HAP-1 (cell line): ENCODE measurements around the gene PLCH1.
A peak's percentile ranks its signal among the peaks of the same experiment; 100 is the strongest.

ENCODE experiments used
- DNase-seq, 2 experiments: peaks; one replicate each; pipeline ENCODE4 v3.0.0-alpha.2; 2016 to 2020; ENCODE audit warnings: low spot score in 2 of 2
- H3K27me3 ChIP-seq: fragments of 250-450 bp; sonication (Bioruptor Pico); 2 replicates; pipeline ENCODE4 v1.5.1; 2020; ENCODE audit warnings: low read depth, mild to moderate bottlenecking, moderate library complexity
- H3K36me3 ChIP-seq: fragments of 250-450 bp; sonication (Bioruptor Pico); replicated peaks from 2 replicates; pipeline ENCODE4 v1.5.1; 2020; ENCODE audit warnings: mild to moderate bottlenecking
- H3K4me1 ChIP-seq: fragments of 250-450 bp; sonication (Bioruptor Pico); 2 replicates; pipeline ENCODE4 v1.5.1; 2020; ENCODE audit warnings: mild to moderate bottlenecking
- H3K4me3 ChIP-seq: fragments of 250-450 bp; sonication (Bioruptor Pico); 2 replicates; pipeline ENCODE4 v1.5.1; 2020; ENCODE audit warnings: mild to moderate bottlenecking, moderate library complexity
- H3K9me3 ChIP-seq: fragments of 250-450 bp; sonication (Bioruptor Pico); 2 replicates; pipeline ENCODE4 v1.5.1; 2020; ENCODE audit warnings: mild to moderate bottlenecking, moderate library complexity
- in situ Hi-C: fragments of 300-500 bp; cut with MboI; formaldehyde crosslinking; loops from 3 replicates; pipeline ENCODE4 v1.14.3; 2020; ENCODE audit warnings: low sequenced_read_pairs, inconsistent platforms, mixed read lengths

The PLCH1 gene

DNA sequence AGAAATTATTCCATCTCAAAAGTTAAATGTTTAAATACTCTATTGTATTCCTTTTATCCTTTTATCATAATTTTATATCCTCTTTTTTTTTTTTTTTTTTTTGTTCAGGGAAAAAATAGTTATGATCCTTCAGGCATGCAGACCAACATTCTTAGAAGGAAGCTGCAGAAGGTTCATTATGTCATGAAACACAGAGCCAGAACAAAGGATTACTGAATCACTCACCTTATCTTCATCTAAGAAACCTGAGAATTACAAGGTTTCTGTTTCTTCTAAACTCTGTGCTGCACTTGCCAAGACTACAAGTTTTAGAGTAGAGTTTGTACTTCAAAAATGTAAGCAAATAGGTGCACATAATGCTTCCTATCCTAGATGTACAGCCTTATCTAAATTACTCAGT lies 3.3 kb downstream of the PLCH1 start:
- Histone ChIP-seq H3K27me3 (no peaks in the 10 kb centered on the region), H3K4me1 (peaks cover 22% of the 10 kb centered on the region), H3K4me3 (no peak overlapping the region), H3K36me3 (no peaks in the 10 kb centered on the region; the same call in 1 of the 2 replicates), H3K9me3 (no peaks in the 10 kb centered on the region)
- in situ Hi-C loops, result loop anchor here (10.0 kb wide), 1 partner anchor 113 kb away; the partner anchor contains the start of gene SLC33A1
- no peak for DNase-seq

DNA sequence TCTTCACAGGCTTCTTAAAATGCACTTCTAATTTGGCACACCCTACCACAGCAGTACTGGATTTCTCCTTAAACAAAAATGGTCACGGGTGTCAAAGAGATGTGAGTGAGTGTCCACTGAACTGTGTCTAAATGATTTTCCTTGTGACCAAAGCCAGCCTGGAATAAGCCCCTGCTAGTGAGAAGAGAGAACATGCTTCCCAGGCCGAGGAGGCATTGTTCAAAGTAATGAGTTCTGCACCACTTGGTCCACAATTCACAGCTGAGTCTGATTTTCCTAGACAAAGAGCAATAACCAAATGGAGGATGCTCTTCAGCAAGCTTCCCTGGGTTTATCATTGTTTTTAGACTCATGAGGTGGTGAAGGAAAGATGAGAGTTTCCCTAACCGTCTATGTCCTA lies 3.8 kb downstream of the PLCH1 start:
- H3K27me3 ChIP-seq, result no peaks in the 10 kb centered on the region
- in situ Hi-C loops, result loop anchor here (10.0 kb wide), 1 partner anchor 114 kb away; the partner anchor contains the start of gene SLC33A1

DNA sequence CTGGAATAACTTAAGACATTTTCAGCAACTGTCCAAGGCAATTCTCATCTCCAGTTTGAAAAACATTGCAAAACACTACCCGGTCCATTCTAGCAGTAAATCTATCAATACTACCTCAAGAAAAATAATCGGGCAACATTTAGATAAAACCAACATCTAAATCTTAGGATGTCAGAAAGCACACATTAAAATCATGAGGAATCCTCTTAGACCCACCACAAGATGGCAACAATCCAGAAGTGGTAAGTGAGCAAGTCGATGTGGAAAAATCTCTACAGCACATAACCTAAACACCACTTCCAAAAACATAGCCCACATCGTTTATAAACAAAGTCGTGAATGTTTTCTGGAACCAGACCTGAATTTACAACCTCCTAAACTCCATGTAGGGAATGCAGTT lies 5.7 kb downstream of the PLCH1 start:
- no peak for DNase-seq
- Histone ChIP-seq H3K4me1 (peaks cover 12% of the 10 kb centered on the region), H3K4me3 (no peak overlapping the region), H3K27me3 (no peaks in the 10 kb centered on the region), H3K36me3 (no peaks in the 10 kb centered on the region), H3K9me3 (no peaks in the 10 kb centered on the region)
- in situ Hi-C loops, result no loop called here

More for the DNA sequence above, 3.8 kb downstream of the PLCH1 start:
- DNase-seq, result no peak
- H3K4me1 ChIP-seq, result peaks cover 17% of the 10 kb centered on the region
- no peaks in the 10 kb centered on the region for H3K9me3 ChIP-seq
- no peak overlapping the region for H3K4me3 ChIP-seq
- H3K36me3 ChIP-seq, result no peaks in the 10 kb centered on the region; the same call in 1 of the 2 replicates

DNA sequence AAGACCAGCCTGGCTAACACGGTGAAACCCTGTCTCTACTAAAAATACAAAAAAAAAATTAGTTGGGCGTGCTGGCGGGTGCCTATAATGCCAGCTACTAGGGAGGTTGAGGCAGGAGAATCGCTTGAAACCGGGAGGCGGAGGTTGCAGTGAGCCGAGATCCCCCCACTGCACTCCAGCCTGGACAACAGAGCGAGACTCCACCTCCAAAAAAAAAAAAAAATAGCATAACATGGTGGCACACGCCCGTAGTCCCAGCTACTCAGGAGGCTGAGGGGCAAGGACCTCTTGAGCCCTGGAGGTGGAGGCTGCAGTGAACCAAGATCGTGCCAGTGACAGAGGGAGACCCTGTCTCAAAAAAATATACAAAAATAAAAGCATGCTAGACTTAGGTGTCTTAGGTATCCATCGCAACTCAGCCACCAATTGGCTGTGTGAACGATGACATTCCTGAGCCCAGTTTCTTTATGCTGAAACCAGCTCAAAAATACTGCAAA lies 6.2 kb downstream of the PLCH1 start:
- in situ Hi-C loops, result no loop called here
- DNase-seq, result no peak
- H3K4me1 ChIP-seq, result peaks cover 12% of the 10 kb centered on the region
- H3K36me3 ChIP-seq, result no peaks in the 10 kb centered on the region
- H3K4me3 ChIP-seq, result no peak overlapping the region
- no peaks in the 10 kb centered on the region for H3K9me3 ChIP-seq
- H3K27me3 ChIP-seq, result no peaks in the 10 kb centered on the region

DNA sequence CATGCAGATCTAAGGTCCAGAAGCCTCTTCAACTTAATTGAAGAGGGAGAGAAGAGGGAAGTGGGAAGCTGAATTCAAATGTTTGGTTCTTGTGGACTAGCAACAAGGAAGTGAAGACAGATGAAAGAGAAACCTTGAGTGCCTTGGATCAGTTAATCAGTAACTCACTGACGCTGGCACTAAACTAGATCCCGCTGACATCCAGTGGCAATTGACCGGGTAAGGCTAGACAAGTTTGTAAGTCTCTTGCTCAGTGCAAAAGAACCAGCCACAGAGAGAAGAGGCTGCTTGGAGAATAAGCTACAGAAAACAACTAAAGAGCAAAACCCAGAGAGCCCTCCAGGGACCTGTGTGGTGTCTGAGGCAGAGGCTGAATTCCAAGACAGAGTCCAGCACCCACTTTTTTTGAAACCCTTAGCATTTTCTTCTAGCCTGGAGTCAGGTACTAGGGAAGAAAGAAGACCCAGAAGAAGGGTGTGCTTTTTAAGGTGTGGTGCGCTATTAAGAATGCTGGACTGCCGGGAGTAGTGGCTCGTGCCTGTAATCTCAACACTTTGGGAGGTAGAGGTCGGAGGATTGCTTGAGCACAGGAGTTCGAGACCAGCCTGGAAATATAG lies 6.9 kb downstream of the PLCH1 start:
- no peak for DNase-seq
- Histone ChIP-seq H3K27me3 (no peaks in the 10 kb centered on the region), H3K4me3 (no peak overlapping the region), H3K36me3 (no peaks in the 10 kb centered on the region), H3K4me1 (peaks cover 11% of the 10 kb centered on the region), H3K9me3 (no peaks in the 10 kb centered on the region)
- in situ Hi-C loops, result no loop called here

DNA sequence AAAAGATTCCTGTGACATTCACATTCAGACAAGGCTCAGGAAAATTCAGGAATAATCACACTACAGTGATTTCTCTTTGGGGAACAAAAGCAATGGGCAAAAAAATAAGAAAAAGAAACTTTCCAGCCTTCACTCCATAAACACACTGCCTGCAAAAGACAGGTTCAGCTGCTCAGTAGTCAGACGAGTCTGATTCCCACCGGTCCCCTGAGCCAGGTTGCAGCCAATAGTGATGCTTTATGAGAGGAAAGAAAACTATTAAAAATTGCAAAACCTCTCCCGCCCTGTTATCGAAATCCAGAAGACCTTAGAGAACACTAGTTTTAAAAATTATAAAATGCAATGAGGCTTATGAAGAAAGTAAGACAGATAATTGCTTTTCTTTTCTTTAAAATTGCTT lies 8.5 kb downstream of the PLCH1 start:
- Histone ChIP-seq H3K4me1 (no peaks in the 10 kb centered on the region), H3K9me3 (no peaks in the 10 kb centered on the region), H3K36me3 (no peaks in the 10 kb centered on the region), H3K27me3 (no peaks in the 10 kb centered on the region), H3K4me3 (no peak overlapping the region)
- no peak for DNase-seq
- in situ Hi-C loops, result no loop called here

DNA sequence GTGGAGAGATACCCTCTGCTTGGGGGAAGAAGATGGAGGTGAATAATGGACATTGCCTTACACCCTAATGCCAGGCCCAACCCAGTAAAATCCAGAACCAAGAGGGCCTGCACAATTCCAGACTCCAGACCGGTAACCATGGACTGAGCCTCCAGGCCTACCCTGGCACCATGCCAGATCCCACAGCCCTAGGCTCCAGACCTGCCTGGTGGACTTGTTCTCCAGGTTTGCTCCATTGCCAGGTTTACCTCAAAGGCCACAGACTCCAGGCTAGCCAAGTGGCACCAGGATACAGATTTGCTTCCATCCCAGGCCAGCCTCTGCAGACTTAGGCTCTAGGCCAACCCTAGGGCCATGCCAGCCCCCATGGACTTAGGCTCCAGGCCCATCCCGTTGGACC lies 14.0 kb downstream of the PLCH1 start:
- Histone ChIP-seq H3K4me1 (peaks cover 3% of the 10 kb centered on the region), H3K27me3 (no peaks in the 10 kb centered on the region), H3K4me3 (no peak overlapping the region), H3K9me3 (no peaks in the 10 kb centered on the region; the same call in 1 of the 2 replicates), H3K36me3 (no peaks in the 10 kb centered on the region; the same call in 1 of the 2 replicates)
- in situ Hi-C loops, result no loop called here
- DNase-seq, result no peak

DNA sequence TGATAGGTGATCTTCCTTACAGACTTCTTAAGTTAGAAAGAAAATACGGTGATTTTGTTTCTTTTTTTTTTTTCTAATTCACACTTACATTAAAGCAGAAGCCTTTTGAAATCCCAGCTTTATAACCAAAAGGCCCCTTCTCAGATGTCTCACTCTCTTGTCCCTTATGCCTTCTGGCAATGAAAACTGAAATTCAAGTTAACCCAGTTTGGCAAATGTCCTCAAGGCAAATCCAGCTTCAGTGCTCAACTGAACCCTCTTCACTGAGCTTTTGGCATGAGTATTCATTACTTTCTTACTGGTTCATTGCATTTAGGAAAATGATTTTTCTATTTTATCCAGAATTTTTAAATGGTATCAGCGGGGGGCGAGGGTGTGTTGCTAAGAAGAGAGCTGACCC lies 17.0 kb downstream of the PLCH1 start:
- DNase-seq, result no peak
- in situ Hi-C loops, result no loop called here
- no peaks in the 10 kb centered on the region; the same call in 1 of the 2 replicates for H3K36me3 ChIP-seq
- peaks cover 5% of the 10 kb centered on the region for H3K4me1 ChIP-seq
- H3K4me3 ChIP-seq, result no peak overlapping the region
- no peaks in the 10 kb centered on the region; the same call in 1 of the 2 replicates for H3K9me3 ChIP-seq
- H3K27me3 ChIP-seq, result no peaks in the 10 kb centered on the region

DNA sequence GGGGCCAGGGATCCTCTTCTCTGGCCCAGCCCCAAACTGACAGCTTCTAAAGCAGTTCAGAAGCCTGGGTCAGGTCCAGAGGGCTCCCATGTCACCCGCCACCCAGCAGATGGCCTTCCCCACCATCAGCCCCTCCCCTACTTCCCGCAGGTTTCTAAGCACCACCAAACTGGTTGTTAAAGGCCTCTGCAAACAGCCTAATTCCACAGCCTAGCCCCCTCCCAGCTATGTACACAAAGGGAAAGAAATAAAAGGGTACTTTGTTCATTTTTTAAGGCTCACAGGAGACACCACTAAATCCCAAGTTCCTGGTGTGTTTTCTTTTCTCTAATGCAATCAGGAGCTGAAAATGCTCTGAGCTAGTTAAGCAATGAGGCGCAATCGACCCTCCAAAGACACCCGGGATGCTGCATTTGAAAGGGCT lies 30.6 kb downstream of the PLCH1 start:
- no peak overlapping the region for H3K4me3 ChIP-seq
- peaks cover 3% of the 10 kb centered on the region for H3K4me1 ChIP-seq
- in situ Hi-C loops, result no loop called here
- no peaks in the 10 kb centered on the region for H3K36me3 ChIP-seq
- H3K9me3 ChIP-seq, result 0 out of 2 replicates have a peak, but pooled peaks cover 2% of the 10 kb centered on the region
- peak in 1 of 2 experiments; percentile 56 for DNase-seq
- no peaks in the 10 kb centered on the region for H3K27me3 ChIP-seq

DNA sequence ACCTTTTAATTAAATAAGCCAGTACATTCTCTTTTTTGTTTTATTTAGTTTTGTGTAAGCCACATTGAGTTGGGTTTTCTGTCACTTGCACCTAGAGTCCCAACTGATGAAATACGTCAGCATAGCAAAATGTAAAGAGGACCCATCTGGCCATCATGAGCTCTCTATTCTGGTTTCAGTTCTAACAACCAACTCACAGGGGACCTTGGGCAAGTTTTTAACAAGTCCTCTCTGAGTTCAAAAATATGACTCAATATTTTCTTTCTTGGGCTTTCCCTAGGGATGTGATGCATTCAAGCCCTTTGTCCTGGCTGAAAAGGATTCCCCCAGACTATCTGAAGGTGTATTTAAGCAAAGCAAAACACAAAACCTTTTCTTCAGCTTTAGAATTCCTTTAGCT lies 32.9 kb downstream of the PLCH1 start:
- peaks cover 3% of the 10 kb centered on the region for H3K4me1 ChIP-seq

DNA sequence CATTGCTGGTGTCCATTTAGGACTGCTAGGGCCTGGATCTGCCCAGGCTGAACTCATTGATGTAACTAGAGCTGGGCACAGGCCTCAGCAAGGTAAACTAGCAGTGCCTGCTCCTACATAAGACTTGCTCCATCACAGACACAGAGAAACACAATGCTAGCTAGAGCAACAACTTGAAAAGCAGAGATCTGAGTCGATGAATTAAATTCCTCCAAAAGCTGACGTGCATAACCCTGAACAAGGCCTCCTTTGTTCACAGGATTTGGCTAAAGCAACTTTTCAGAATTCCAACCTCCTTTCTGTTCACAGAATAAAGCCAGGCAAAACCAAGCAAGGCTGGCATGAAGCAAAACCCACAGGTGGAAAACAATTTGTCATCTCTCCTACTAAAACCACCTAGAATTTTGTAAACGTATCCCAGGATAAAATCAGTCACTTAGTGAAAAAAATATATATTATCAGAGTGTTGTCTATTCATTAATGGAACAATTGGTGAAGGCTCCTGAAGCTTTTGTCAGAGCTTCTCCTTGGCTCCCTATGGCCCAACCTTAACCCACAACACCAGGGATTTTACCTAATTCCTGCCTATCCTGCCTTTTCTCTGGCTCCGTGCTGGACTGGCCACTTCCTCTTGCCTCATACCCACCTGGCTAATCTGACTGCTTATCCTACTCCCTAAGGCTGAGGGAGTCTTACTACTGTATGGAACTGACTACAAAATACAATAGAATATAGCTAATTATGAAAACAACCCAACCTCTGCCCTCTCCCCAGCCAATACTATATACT lies 39.9 kb downstream of the PLCH1 start:
- Histone ChIP-seq H3K27me3 (no peaks in the 10 kb centered on the region), H3K9me3 (no peaks in the 10 kb centered on the region), H3K36me3 (no peaks in the 10 kb centered on the region), H3K4me3 (no peak overlapping the region), H3K4me1 (peaks cover 28% of the 10 kb centered on the region)
- in situ Hi-C loops, result loop anchor here (5.0 to 10.0 kb wide), 2 partner anchors 320 to 348 kb away; no protein-coding TSS in a partner anchor
- DNase-seq, result peak; percentile 16 to 61

More for the DNA sequence above, 32.9 kb downstream of the PLCH1 start:
- Histone ChIP-seq H3K9me3 (no peaks in the 10 kb centered on the region), H3K27me3 (no peaks in the 10 kb centered on the region), H3K36me3 (no peaks in the 10 kb centered on the region), H3K4me3 (no peak overlapping the region)
- DNase-seq, result no peak
- in situ Hi-C loops, result no loop called here

DNA sequence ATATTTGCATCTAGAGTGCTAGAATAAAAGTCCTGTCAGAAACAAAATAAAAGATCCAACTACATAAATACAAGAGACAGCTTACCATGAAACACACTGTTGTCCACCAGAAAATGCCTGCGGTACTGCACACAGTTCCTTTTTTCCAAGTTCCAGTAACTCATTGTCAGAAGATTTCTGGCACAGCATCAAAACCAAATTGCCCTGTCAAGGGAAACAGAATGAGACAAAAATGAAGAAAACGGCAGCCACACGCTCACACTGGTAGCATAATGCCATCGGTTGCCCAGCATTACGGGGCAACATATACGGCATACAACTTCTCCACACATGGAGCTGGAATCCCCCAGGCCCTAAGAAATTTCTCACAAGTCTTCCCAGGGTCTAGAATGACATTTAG lies 40.8 kb downstream of the PLCH1 start:
- H3K4me3 ChIP-seq, result no peak overlapping the region
- H3K4me1 ChIP-seq, result peaks cover 28% of the 10 kb centered on the region
- no peak for DNase-seq
- in situ Hi-C loops, result loop anchor here (5.0 to 10.0 kb wide), 2 partner anchors 319 to 347 kb away; no protein-coding TSS in a partner anchor
- H3K27me3 ChIP-seq, result no peaks in the 10 kb centered on the region
- no peaks in the 10 kb centered on the region for H3K36me3 ChIP-seq
- no peaks in the 10 kb centered on the region for H3K9me3 ChIP-seq

DNA sequence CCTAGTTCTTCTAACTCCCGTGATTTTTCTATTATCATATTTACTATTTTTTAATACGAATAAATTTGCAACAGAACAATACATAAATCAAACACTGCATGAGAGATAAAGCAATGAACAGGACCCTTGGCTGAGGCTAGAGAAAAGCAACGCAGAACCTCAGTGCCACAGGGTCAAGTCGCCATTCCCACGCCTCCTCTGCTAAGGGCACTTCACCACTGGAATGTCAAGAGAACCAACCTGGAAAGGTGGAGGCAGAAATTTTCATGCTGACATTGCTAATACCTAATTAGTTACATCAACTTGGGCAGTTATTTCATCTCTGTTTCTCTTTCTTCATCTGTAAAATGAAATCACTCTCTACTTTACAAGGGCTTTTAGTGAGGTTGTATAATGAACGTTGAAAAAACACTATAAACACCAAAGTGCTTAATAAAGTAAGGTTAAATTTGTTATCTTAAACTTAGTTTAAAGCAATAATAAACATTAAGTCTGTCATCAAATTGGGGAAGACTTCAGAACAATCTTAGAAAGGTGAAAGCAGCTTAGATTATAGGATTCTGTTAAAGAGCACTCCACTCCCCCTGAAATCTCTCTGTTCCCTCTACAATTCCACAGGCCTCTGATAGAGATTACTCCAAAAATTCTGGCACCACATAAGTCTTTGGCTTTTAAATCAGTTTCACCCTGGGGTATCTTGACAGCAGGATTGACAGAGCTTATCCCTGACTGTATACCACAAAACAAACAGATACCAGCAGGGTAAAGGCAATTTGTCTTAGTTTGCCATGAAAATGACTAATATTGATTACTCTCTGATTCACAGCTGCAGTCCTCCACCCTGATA lies 41.9 kb downstream of the PLCH1 start:
- no peaks in the 10 kb centered on the region for H3K27me3 ChIP-seq
- peak in 1 of 2 experiments; percentile 19 for DNase-seq
- H3K36me3 ChIP-seq, result no peaks in the 10 kb centered on the region
- in situ Hi-C loops, result loop anchor here (5.0 to 10.0 kb wide), 2 partner anchors 318 to 346 kb away; no protein-coding TSS in a partner anchor
- H3K4me1 ChIP-seq, result peaks cover 31% of the 10 kb centered on the region
- no peak overlapping the region for H3K4me3 ChIP-seq
- H3K9me3 ChIP-seq, result no peaks in the 10 kb centered on the region
